Caco-2 (cell line): ENCODE data around the gene KLHL42. TPM values are rescaled to one million over a fixed set of nuclear protein-coding genes. Genes with fewer than 3 reads are reported as not detected.

ENCODE experiments used
- BruUV-seq: library from RNA; stranded (reverse); fragments of 400-500 nt; replicated peaks from 2 replicates; lab custom pipeline; 2021; lab: Mats Ljungman, UMichigan
- CTCF ChIA-PET: fragments of 300-600 bp; sonication (Branson Sonifier 250); formaldehyde crosslinking; loops from one replicate; lab custom pipeline; 2022; ENCODE audit warnings: antibody characterized with exemption; lab: Charles Lee
- POLR2A ChIA-PET: fragments of 300-600 bp; sonication (Branson Sonifier 250); formaldehyde crosslinking; loops from one replicate; lab custom pipeline; 2022; ENCODE audit warnings: antibody characterized with exemption; lab: Charles Lee
- DNase-seq, 2 experiments: peaks; one replicate each; pipeline versions ENCODE4 v3.0.0 to v3.0.0-alpha.2; 2020 to 2022
- H3K27me3 ChIP-seq: replicated peaks from 2 replicates; pipeline ENCODE4 v1.6.0; 2011; ENCODE audit warnings: low read length; ENCODE audit not compliant: control insufficient read depth, insufficient read depth
- H3K36me3 ChIP-seq: 2 replicates; pipeline ENCODE4 v1.5.1; 2011; ENCODE audit warnings: low read length; ENCODE audit not compliant: control insufficient read depth, insufficient read depth
- H3K4me1 ChIP-seq: fragments of 250-450 bp; sonication (Bioruptor Pico); 2 replicates; pipeline ENCODE4 v1.5.1; 2020; ENCODE audit warnings: mild to moderate bottlenecking
- H3K4me3 ChIP-seq: 2 replicates; pipeline ENCODE4 v1.5.1; 2011; ENCODE audit warnings: low read depth, mild to moderate bottlenecking, control low read depth, low read length
- H3K9me3 ChIP-seq: fragments of 250-450 bp; sonication (Bioruptor Pico); 2 replicates; pipeline ENCODE4 v1.5.1; 2020; ENCODE audit warnings: mild to moderate bottlenecking, moderate library complexity
- H3K27ac Mint-ChIP-seq: one replicate; pipeline ENCODE4 v1.8.0; 2022; ENCODE audit warnings: mixed read lengths; ENCODE audit not compliant: unreplicated experiment
- H3K27me3 Mint-ChIP-seq: one replicate; pipeline ENCODE4 v1.8.0; 2022; ENCODE audit warnings: mixed read lengths; ENCODE audit not compliant: insufficient read depth, unreplicated experiment
- H3K36me3 Mint-ChIP-seq: one replicate; pipeline ENCODE4 v1.8.0; 2022; ENCODE audit warnings: mild to moderate bottlenecking, mixed read lengths; ENCODE audit not compliant: insufficient read depth, unreplicated experiment
- H3K4me1 Mint-ChIP-seq: one replicate; pipeline ENCODE4 v1.8.0; 2022; ENCODE audit warnings: low read depth, mixed read lengths; ENCODE audit not compliant: unreplicated experiment
- H3K4me3 Mint-ChIP-seq: one replicate; pipeline ENCODE4 v1.8.0; 2022; ENCODE audit warnings: mild to moderate bottlenecking, moderate library complexity, mixed read lengths; ENCODE audit not compliant: unreplicated experiment
- H3K9me3 Mint-ChIP-seq: one replicate; pipeline ENCODE4 v1.8.0; 2022; ENCODE audit warnings: mixed read lengths; ENCODE audit not compliant: unreplicated experiment
- intact Hi-C: fragments of 100-400 bp; cut with micrococcal nuclease; formaldehyde crosslinking; loops from one replicate; pipeline ENCODE4 v1.10.0; 2022; ENCODE audit not compliant: unreplicated experiment
- total RNA-seq: library from RNA; stranded (reverse); gene quantifications from 2 replicates; pipeline ENCODE4 v1.2.3, GENCODE V29; 2022
- TF ChIP-seq, protein P1 (sequence below), 2 experiments: fragments of 200-600 bp in 1 of 2; IDR thresholded peaks; 1 replicate in 1 of 2; 2 replicates in 1 of 2; pipeline versions ENCODE4 v1.5.1 to v1.8.0; 2011 to 2022; ENCODE audit warnings: antibody characterized with exemption in 1 of 2, control low read depth in 1 of 2, inconsistent platforms in 1 of 2, low read depth in 1 of 2, low read length in 1 of 2, mild to moderate bottlenecking in 1 of 2, moderate library complexity in 1 of 2; ENCODE audit not compliant: insufficient read depth in 1 of 2, severe bottlenecking in 1 of 2, unreplicated experiment in 1 of 2

The KLHL42 gene
- total RNA-seq, 1 experiment from 2014 or later: 36.5 TPM

DNA sequence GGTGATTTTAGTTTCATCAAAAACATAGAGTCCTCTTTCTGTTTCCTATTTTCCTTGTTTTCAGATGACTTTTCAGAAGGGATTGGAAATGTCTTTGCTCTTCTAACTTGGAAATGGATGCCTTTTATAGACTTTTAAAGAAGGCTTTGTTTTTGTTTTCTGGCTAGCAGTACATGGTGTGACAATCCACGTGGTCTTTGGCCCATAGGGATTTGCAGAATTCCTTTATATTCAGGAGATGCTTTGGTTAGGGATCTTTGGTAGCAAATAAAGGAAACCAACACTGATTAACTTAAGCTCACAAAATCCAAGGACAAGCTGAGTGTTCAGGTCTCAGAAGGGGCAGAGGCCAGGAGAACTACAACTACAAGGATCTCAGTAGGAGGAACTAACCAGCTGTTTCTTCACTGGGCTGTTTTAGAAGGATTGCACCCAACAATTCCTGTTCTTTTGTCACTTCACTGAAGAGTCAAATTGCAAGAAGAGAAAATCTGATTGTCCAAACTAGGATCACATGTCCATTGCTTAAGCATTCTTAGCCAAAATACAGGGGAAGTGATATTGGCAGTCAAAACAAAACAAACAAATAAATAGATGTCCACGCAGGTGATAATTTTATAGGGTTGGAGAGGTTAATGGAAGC, 58.6 kb downstream of the KLHL42 start:
- H3K4me3 ChIP-seq: no peak overlapping the region
- H3K36me3 ChIP-seq: no peaks in the 10 kb centered on the region
- Mint-ChIP-seq H3K9me3 (no peaks in the 10 kb centered on the region), H3K36me3 (no peaks in the 10 kb centered on the region), H3K4me3 (no peak overlapping the region), H3K27me3 (no peaks in the 10 kb centered on the region), H3K4me1 (peaks cover 20% of the 10 kb centered on the region), H3K27ac (no peak overlapping the region)
- intact Hi-C loops: no loop called here
- no peaks in the 10 kb centered on the region for H3K9me3 ChIP-seq
- DNase-seq: no peak
- ChIA-PET POLR2A (no interaction called here), CTCF (interaction anchor here (0.5 kb wide), 1 partner anchor 150 kb away, joined by 3 read pairs; no protein-coding TSS in a partner anchor)
- TF ChIP-seq, protein P1, sequence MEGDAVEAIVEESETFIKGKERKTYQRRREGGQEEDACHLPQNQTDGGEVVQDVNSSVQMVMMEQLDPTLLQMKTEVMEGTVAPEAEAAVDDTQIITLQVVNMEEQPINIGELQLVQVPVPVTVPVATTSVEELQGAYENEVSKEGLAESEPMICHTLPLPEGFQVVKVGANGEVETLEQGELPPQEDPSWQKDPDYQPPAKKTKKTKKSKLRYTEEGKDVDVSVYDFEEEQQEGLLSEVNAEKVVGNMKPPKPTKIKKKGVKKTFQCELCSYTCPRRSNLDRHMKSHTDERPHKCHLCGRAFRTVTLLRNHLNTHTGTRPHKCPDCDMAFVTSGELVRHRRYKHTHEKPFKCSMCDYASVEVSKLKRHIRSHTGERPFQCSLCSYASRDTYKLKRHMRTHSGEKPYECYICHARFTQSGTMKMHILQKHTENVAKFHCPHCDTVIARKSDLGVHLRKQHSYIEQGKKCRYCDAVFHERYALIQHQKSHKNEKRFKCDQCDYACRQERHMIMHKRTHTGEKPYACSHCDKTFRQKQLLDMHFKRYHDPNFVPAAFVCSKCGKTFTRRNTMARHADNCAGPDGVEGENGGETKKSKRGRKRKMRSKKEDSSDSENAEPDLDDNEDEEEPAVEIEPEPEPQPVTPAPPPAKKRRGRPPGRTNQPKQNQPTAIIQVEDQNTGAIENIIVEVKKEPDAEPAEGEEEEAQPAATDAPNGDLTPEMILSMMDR (IDR thresholded peaks at IDR 0.05; ENCODE audit: insufficient read depth in 1 of 2, low read depth in 1 of 2, low read length in 1 of 2, severe bottlenecking in 1 of 2, unreplicated experiment in 1 of 2): no peak
- peaks cover 22% of the 10 kb centered on the region for H3K4me1 ChIP-seq
- BruUV-seq: no TSS peak
- no peaks in the 10 kb centered on the region for H3K27me3 ChIP-seq

DNA sequence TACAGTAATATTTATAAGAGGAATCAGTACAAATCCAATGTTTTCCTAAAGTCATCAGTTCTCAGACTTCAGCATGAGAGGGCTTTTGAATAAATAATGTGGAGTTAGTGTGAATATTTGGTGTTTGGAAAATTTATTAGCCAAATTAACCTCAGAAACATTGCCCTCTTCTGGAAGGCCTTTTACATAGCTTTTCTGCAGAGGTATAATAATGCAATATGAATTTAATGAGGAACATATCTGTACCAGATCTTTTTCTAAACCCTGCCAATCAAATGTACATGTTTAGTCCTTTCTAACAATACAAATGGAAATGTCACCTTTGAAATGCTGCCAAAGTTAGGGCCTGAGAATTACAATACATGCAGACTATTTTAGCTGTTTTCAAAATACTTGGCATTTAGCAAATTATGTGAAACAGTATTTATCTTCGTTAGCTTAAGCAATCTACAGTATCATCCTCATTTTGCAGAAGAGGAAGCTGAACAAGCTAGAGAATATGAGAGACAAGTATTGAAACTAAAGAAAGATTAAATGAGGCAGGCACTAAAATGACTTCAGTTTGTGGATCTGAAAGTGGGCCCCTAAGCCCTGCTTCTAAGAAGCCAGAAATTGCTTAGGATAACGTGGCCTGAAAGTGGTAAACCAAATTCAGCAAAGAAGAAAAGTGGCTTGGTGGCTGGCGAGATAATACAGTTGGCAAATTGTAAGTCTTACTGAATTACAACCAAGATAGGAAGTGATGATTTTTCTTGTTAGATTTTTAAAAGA, 60.4 kb downstream of the KLHL42 start:
- Histone ChIP-seq H3K36me3 (no peaks in the 10 kb centered on the region), H3K4me3 (no peak overlapping the region), H3K4me1 (peaks cover 35% of the 10 kb centered on the region), H3K9me3 (no peaks in the 10 kb centered on the region), H3K27me3 (no peaks in the 10 kb centered on the region)
- H3K27me3 Mint-ChIP-seq: no peaks in the 10 kb centered on the region
- intact Hi-C loops: loop anchor here (1.0 to 2.0 kb wide), 3 partner anchors 58 to 107 kb away; no protein-coding TSS in a partner anchor
- no peak for DNase-seq
- peaks cover 35% of the 10 kb centered on the region for H3K4me1 Mint-ChIP-seq
- no peaks in the 10 kb centered on the region for H3K9me3 Mint-ChIP-seq
- H3K4me3 Mint-ChIP-seq: no peak overlapping the region
- H3K36me3 Mint-ChIP-seq: no peaks in the 10 kb centered on the region
- CTCF ChIA-PET: interaction anchor here (0.7 to 0.8 kb wide), 2 partner anchors 22 to 33 kb away, joined by 3 to 5 read pairs; no protein-coding TSS in a partner anchor
- TF ChIP-seq, protein P1 (IDR thresholded peaks at IDR 0.05; ENCODE audit: insufficient read depth in 1 of 2, low read depth in 1 of 2, low read length in 1 of 2, severe bottlenecking in 1 of 2, unreplicated experiment in 1 of 2): no peak
- BruUV-seq: no TSS peak
- POLR2A ChIA-PET: no interaction called here
- H3K27ac Mint-ChIP-seq: no peak overlapping the region

DNA sequence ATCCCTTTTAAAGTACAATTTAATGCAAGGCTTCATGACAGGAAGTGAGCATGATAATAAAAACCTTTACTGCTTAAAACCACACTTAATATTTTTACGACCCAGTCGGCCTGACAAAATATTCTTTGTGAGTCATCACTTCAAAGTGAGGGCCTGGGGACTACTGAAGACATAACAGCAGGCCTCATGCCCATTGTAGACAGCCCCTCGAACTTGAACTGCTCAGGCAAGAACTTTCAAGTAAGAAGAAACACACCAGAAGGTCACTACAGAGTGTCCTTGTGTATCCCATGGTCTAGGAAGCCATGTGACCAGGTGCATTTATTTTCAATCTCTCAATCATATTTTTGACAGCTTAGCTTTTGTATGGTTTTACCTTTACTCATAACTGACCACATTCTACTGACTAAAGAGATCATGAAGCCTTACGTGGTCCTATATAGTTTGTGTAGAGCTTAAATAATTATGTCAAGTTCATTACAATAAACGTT, 61.4 kb downstream of the KLHL42 start:
- ChIA-PET POLR2A (no interaction called here), CTCF (interaction anchor here (0.5 kb wide), 1 partner anchor 28 kb away, joined by 3 read pairs; no protein-coding TSS in a partner anchor)
- Mint-ChIP-seq H3K4me3 (no peak overlapping the region), H3K9me3 (peaks cover 5% of the 10 kb centered on the region), H3K27ac (no peak overlapping the region), H3K4me1 (peaks cover 35% of the 10 kb centered on the region), H3K36me3 (no peaks in the 10 kb centered on the region), H3K27me3 (no peaks in the 10 kb centered on the region)
- Histone ChIP-seq H3K36me3 (no peaks in the 10 kb centered on the region), H3K9me3 (no peaks in the 10 kb centered on the region), H3K27me3 (no peaks in the 10 kb centered on the region), H3K4me1 (peaks cover 35% of the 10 kb centered on the region), H3K4me3 (no peak overlapping the region)
- intact Hi-C loops: loop anchor here (1.0 to 2.0 kb wide), 3 partner anchors 10 to 99 kb away; no protein-coding TSS in a partner anchor
- peak; percentile 60 to 62 for DNase-seq
- TF ChIP-seq, protein P1 (IDR thresholded peaks at IDR 0.05; ENCODE audit: insufficient read depth in 1 of 2, low read depth in 1 of 2, low read length in 1 of 2, severe bottlenecking in 1 of 2, unreplicated experiment in 1 of 2): no peak
- BruUV-seq: no TSS peak
